HEK293 (cell line): ENCODE measurements around the gene TLE2.

Experiments used
- CTCF ChIA-PET: fragments of 350-600 bp; formaldehyde crosslinking; extraction: SDS; loops from one replicate; lab custom pipeline; 2021; ENCODE audit warnings: antibody characterized with exemption; lab: Yijun Ruan, JAX
- POLR2A ChIA-PET: fragments of 300-600 bp; formaldehyde crosslinking; extraction: SDS; loops from one replicate; lab custom pipeline; 2020; ENCODE audit warnings: antibody characterized with exemption, inconsistent platforms; lab: Yijun Ruan, JAX
- H3K27ac ChIP-seq: fragments of 200-500 bp; sonication (Bioruptor generic); 2 replicates; pipeline ENCODE4 v1.5.1; 2014; ENCODE audit warnings: low read depth, low read length, control low read depth, inconsistent platforms; ENCODE audit errors: extremely low read depth
- H3K36me3 ChIP-seq, 2 experiments: fragments of 200-500 bp in 1 of 2; sonication (Bioruptor generic) in 1 of 2; 1 replicate in 1 of 2; 2 replicates in 1 of 2; pipeline ENCODE4 v1.5.1; 2014 to 2017; ENCODE audit warnings: inconsistent platforms in 2 of 2, low read length in 2 of 2; ENCODE audit not compliant: control insufficient read depth in 2 of 2, insufficient read depth in 1 of 2
- H3K4me1 ChIP-seq: fragments of 200-500 bp; sonication (Bioruptor generic); 2 replicates; pipeline ENCODE4 v1.5.1; 2014; ENCODE audit warnings: mild to moderate bottlenecking, low read length, inconsistent platforms; ENCODE audit not compliant: control insufficient read depth, insufficient read depth
- H3K4me3 ChIP-seq: 2 replicates; pipeline ENCODE4 v1.5.1; 2011; ENCODE audit warnings: low read depth, mild to moderate bottlenecking, control low read depth, low read length, moderate library complexity
- H3K9me3 ChIP-seq: fragments of 200-500 bp; sonication (Bioruptor generic); 2 replicates; pipeline ENCODE4 v1.5.1; 2014; ENCODE audit warnings: low read depth, low read length, inconsistent platforms; ENCODE audit not compliant: control insufficient read depth, insufficient read depth
- GFI1B ChIP-seq: fragments of 450-650 bp; formaldehyde crosslinking; IDR thresholded peaks from 2 replicates; pipeline ENCODE4 v1.5.1; 2016; ENCODE audit warnings: missing biosample characterization, missing genetic modification characterization
- GLIS2 ChIP-seq: fragments of 450-650 bp; formaldehyde crosslinking; IDR thresholded peaks from 2 replicates; pipeline ENCODE4 v1.5.1; 2016; ENCODE audit warnings: missing biosample characterization, missing genetic modification characterization
- MYNN ChIP-seq: fragments of 450-650 bp; formaldehyde crosslinking; IDR thresholded peaks from 2 replicates; pipeline ENCODE4 v1.5.1; 2016; ENCODE audit warnings: missing biosample characterization, missing genetic modification characterization, borderline replicate concordance
- MZF1 ChIP-seq: fragments of 450-650 bp; formaldehyde crosslinking; IDR thresholded peaks from 2 replicates; pipeline ENCODE4 v1.5.1; 2017; ENCODE audit warnings: missing biosample characterization, missing genetic modification characterization, borderline replicate concordance
- OVOL3 ChIP-seq: fragments of 450-650 bp; formaldehyde crosslinking; IDR thresholded peaks from 2 replicates; pipeline ENCODE4 v1.5.1; 2016; ENCODE audit warnings: missing biosample characterization, missing genetic modification characterization
- RBAK ChIP-seq: fragments of 450-650 bp; formaldehyde crosslinking; IDR thresholded peaks from 2 replicates; pipeline ENCODE4 v1.5.1; 2016; ENCODE audit warnings: missing biosample characterization, missing genetic modification characterization
- ZNF133 ChIP-seq: fragments of 450-650 bp; formaldehyde crosslinking; IDR thresholded peaks from 2 replicates; pipeline ENCODE4 v1.5.1; 2016; ENCODE audit warnings: missing biosample characterization, missing genetic modification characterization
- ZNF138 ChIP-seq: fragments of 450-650 bp; formaldehyde crosslinking; IDR thresholded peaks from 2 replicates; pipeline ENCODE4 v1.5.1; 2016; ENCODE audit warnings: missing biosample characterization, missing genetic modification characterization, borderline replicate concordance
- ZNF140 ChIP-seq: fragments of 450-650 bp; formaldehyde crosslinking; IDR thresholded peaks from 2 replicates; pipeline ENCODE4 v1.5.1; 2016; ENCODE audit warnings: missing biosample characterization, missing genetic modification characterization
- ZNF169 ChIP-seq: fragments of 450-650 bp; formaldehyde crosslinking; IDR thresholded peaks from 2 replicates; pipeline ENCODE4 v1.5.1; 2016; ENCODE audit warnings: missing biosample characterization, missing genetic modification characterization
- ZNF248 ChIP-seq: fragments of 450-650 bp; formaldehyde crosslinking; IDR thresholded peaks from 2 replicates; pipeline ENCODE4 v1.5.1; 2017; ENCODE audit warnings: missing biosample characterization, missing genetic modification characterization
- ZNF311 ChIP-seq: fragments of 450-650 bp; formaldehyde crosslinking; IDR thresholded peaks from 2 replicates; pipeline ENCODE4 v1.5.1; 2017; ENCODE audit warnings: missing biosample characterization, missing genetic modification characterization, borderline replicate concordance
- ZNF426 ChIP-seq: fragments of 450-650 bp; formaldehyde crosslinking; IDR thresholded peaks from 2 replicates; pipeline ENCODE4 v1.5.1; 2017; ENCODE audit warnings: missing biosample characterization, missing genetic modification characterization, mild to moderate bottlenecking, inconsistent platforms, moderate library complexity
- ZNF555 ChIP-seq: fragments of 450-650 bp; formaldehyde crosslinking; conservative IDR thresholded peaks from 2 replicates; pipeline ENCODE4 v1.5.1; 2017; ENCODE audit warnings: missing biosample characterization, mild to moderate bottlenecking, missing genetic modification characterization, inconsistent platforms
- ZNF561 ChIP-seq: fragments of 450-650 bp; IDR thresholded peaks from 2 replicates; pipeline ENCODE4 v1.5.1; 2018; ENCODE audit warnings: missing biosample characterization, missing genetic modification characterization, borderline replicate concordance
- ZNF621 ChIP-seq: fragments of 450-650 bp; formaldehyde crosslinking; IDR thresholded peaks from 2 replicates; pipeline ENCODE4 v1.5.1; 2017; ENCODE audit warnings: missing biosample characterization, missing genetic modification characterization
- ZNF626 ChIP-seq: fragments of 450-650 bp; sonication (Bioruptor Pico); formaldehyde crosslinking; IDR thresholded peaks from 2 replicates; pipeline ENCODE4 v1.5.1; 2018; ENCODE audit warnings: missing biosample characterization, missing genetic modification characterization, inconsistent platforms
- ZNF629 ChIP-seq: fragments of 450-650 bp; formaldehyde crosslinking; IDR thresholded peaks from 2 replicates; pipeline ENCODE4 v1.5.1; 2017; ENCODE audit warnings: missing biosample characterization, missing genetic modification characterization
- ZNF664 ChIP-seq: fragments of 450-650 bp; formaldehyde crosslinking; IDR thresholded peaks from 2 replicates; pipeline ENCODE4 v1.5.1; 2016; ENCODE audit warnings: missing biosample characterization, missing genetic modification characterization
- ZNF768 ChIP-seq: fragments of 450-650 bp; formaldehyde crosslinking; IDR thresholded peaks from 2 replicates; pipeline ENCODE4 v1.5.1; 2018; ENCODE audit warnings: missing biosample characterization, mild to moderate bottlenecking, missing genetic modification characterization
- ZNF777 ChIP-seq: fragments of 450-650 bp; formaldehyde crosslinking; IDR thresholded peaks from 2 replicates; pipeline ENCODE4 v1.5.1; 2017; ENCODE audit warnings: missing biosample characterization, missing genetic modification characterization, borderline replicate concordance
- TF ChIP-seq, protein P1 (sequence below): fragments of 450-650 bp; formaldehyde crosslinking; IDR thresholded peaks from 2 replicates; pipeline ENCODE4 v1.5.1; 2016; ENCODE audit warnings: missing biosample characterization, missing genetic modification characterization
- TF ChIP-seq, protein P2 (sequence below): fragments of 450-650 bp; formaldehyde crosslinking; IDR thresholded peaks from 2 replicates; pipeline ENCODE4 v1.5.1; 2016; ENCODE audit warnings: missing biosample characterization, missing genetic modification characterization
- TF ChIP-seq, protein P3 (sequence below): fragments of 450-650 bp; formaldehyde crosslinking; IDR thresholded peaks from 2 replicates; pipeline ENCODE4 v1.5.1; 2016; ENCODE audit warnings: missing biosample characterization, missing genetic modification characterization

TLE2 gene

DNA sequence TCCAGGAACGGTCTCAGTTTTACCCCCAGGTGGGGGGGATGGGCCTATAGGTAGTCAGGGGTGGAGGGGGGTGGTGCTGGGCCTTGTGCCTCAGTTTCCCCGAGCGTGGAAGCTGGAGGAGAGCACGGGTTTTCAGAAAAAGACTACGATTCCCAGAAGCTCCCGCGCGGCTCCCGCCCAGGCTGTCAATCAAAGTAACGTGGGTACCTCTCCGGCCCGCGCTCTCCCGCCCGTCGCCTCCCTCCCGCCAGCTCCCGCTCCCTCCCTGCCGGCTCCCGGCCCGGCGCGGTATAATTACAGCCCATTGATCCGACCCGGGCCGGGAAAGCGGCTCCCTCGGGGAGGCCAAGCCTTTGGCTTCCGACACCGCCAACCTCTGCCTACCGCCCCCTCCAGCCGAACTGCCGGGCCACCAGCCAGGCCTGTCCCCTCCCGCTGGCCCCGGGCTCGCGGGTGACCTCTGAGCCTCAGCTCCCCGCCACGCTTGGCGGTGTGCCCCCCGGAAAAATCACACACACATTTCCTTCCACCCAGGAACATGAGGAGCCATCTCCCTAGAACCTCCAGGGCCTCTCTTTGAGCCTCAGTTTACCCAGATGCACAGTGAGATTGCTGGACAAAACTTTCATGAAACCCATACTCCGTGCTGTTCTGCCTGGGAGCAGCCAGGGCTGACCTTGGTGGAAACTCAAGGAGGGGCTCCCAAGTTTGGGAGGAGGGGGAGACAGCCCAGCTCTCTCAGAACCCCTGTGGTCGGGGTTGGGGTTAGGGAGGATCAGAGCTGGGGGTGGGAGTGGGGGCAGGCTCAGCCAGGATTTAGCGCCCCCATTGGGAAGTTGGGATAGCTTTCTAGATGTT is 7.3 kb upstream of the TLE2 start (continued):
- no peak for TF ChIP-seq ZNF140
- TF ChIP-seq, protein P1, sequence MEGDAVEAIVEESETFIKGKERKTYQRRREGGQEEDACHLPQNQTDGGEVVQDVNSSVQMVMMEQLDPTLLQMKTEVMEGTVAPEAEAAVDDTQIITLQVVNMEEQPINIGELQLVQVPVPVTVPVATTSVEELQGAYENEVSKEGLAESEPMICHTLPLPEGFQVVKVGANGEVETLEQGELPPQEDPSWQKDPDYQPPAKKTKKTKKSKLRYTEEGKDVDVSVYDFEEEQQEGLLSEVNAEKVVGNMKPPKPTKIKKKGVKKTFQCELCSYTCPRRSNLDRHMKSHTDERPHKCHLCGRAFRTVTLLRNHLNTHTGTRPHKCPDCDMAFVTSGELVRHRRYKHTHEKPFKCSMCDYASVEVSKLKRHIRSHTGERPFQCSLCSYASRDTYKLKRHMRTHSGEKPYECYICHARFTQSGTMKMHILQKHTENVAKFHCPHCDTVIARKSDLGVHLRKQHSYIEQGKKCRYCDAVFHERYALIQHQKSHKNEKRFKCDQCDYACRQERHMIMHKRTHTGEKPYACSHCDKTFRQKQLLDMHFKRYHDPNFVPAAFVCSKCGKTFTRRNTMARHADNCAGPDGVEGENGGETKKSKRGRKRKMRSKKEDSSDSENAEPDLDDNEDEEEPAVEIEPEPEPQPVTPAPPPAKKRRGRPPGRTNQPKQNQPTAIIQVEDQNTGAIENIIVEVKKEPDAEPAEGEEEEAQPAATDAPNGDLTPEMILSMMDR (tag by site-specific recombination), result peak; percentile 41
- TF ChIP-seq, all 188 proteins: peak for 64

DNA sequence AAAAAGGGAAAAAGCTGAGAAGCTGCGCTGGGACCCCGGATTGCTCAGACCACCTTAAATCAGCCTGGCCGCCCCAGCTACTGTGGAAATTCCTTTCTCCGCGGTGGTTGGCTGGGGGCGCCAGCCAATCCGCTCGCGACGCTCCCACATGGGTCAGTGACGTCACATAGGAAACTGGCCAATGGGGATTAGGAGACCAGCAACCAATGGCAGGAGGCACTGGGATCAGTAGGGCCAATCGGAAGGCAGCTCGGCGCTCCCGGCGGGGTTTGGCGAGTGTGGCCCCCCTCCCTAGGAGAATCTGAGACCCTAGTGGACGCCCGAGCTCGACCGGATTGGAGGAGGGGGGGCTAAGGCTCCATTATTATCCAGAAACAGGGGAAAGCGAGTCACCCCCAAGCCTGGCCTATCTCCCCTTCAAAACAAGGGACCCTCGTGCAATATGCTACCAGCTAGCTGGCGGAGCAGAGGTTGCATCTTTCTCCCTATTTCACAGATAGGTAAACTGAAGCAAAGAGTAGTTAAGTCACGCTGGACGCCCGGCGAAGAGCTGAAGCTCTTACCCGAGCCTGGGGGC is 6.5 kb upstream of the TLE2 start:
- ChIA-PET POLR2A (interaction anchor here (0.7 to 3.8 kb wide), 26 partner anchors 8 to 1308 kb away, joined by 3 to 37 read pairs (median 4); partner anchors contain the start of genes GADD45B, MPND, TLE5 and TLE6), CTCF (interaction anchor here (0.6 to 2.7 kb wide), 16 partner anchors 12 to 1300 kb away, joined by 3 to 23 read pairs (median 3); no protein-coding TSS in a partner anchor)
- H3K4me3 ChIP-seq, result peak overlapping the region; percentile 42
- TF ChIP-seq, protein P2, sequence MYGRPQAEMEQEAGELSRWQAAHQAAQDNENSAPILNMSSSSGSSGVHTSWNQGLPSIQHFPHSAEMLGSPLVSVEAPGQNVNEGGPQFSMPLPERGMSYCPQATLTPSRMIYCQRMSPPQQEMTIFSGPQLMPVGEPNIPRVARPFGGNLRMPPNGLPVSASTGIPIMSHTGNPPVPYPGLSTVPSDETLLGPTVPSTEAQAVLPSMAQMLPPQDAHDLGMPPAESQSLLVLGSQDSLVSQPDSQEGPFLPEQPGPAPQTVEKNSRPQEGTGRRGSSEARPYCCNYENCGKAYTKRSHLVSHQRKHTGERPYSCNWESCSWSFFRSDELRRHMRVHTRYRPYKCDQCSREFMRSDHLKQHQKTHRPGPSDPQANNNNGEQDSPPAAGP (tag by site-specific recombination), result no peak; the same call in 1 of the 2 replicates
- TF ChIP-seq MZF1 (tag by site-specific recombination) (no peak), ZNF169 (tag by site-specific recombination) (no peak), RBAK (tag by site-specific recombination) (no peak), ZNF621 (tag by site-specific recombination) (no peak), ZNF248 (tag by site-specific recombination) (no peak), OVOL3 (tag by site-specific recombination) (no peak), ZNF777 (tag by site-specific recombination) (no peak), ZNF311 (tag by site-specific recombination) (no peak), ZNF561 (tag by site-specific recombination) (no peak), ZNF138 (tag by site-specific recombination) (no peak), ZNF426 (tag by site-specific recombination) (no peak), GFI1B (peak; percentile 80), ZNF664 (tag by site-specific recombination) (no peak), ZNF555 (tag by site-specific recombination) (no peak), ZNF629 (tag by site-specific recombination) (peak; percentile 88), ZNF768 (tag by site-specific recombination) (no peak), GLIS2 (tag by site-specific recombination) (peak; percentile 87), ZNF626 (tag by site-specific recombination) (no peak), ZNF133 (no peak), MYNN (peak; percentile 96)
- TF ChIP-seq, protein P3, sequence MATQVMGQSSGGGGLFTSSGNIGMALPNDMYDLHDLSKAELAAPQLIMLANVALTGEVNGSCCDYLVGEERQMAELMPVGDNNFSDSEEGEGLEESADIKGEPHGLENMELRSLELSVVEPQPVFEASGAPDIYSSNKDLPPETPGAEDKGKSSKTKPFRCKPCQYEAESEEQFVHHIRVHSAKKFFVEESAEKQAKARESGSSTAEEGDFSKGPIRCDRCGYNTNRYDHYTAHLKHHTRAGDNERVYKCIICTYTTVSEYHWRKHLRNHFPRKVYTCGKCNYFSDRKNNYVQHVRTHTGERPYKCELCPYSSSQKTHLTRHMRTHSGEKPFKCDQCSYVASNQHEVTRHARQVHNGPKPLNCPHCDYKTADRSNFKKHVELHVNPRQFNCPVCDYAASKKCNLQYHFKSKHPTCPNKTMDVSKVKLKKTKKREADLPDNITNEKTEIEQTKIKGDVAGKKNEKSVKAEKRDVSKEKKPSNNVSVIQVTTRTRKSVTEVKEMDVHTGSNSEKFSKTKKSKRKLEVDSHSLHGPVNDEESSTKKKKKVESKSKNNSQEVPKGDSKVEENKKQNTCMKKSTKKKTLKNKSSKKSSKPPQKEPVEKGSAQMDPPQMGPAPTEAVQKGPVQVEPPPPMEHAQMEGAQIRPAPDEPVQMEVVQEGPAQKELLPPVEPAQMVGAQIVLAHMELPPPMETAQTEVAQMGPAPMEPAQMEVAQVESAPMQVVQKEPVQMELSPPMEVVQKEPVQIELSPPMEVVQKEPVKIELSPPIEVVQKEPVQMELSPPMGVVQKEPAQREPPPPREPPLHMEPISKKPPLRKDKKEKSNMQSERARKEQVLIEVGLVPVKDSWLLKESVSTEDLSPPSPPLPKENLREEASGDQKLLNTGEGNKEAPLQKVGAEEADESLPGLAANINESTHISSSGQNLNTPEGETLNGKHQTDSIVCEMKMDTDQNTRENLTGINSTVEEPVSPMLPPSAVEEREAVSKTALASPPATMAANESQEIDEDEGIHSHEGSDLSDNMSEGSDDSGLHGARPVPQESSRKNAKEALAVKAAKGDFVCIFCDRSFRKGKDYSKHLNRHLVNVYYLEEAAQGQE (tag by site-specific recombination), result no peak
- TF ChIP-seq, protein P1 (tag by site-specific recombination), result 0 out of 2 replicates have a peak, but pooled peaks have one; percentile 18

More for the DNA sequence above, 6.5 kb upstream of the TLE2 start:
- H3K9me3 ChIP-seq, result no peaks in the 10 kb centered on the region
- no peaks in the 10 kb centered on the region for H3K36me3 ChIP-seq
- H3K27ac ChIP-seq, result peak overlapping the region; percentile 96
- peaks cover 8% of the 10 kb centered on the region; the same call in 1 of the 2 replicates for H3K4me1 ChIP-seq
